Keratinocyte (primary cell): ENCODE results near the gene MGMT. TPM values are rescaled to one million over a fixed set of nuclear protein-coding genes. Genes with fewer than 3 reads are reported as not detected.

Experiments used
- DNase-seq: peaks from one replicate; pipeline ENCODE4 v3.0.0-alpha.2; 2011; ENCODE audit warnings: low read depth, missing footprints, low spot score
- FAIRE-seq: peaks from 2 replicates; lab custom pipeline; 2011; peaks lifted over from hg19 to GRCh38; lab: Jason Lieb, UNC
- H2AFZ ChIP-seq: 2 replicates; pipeline ENCODE4 v1.6.0; 2012; ENCODE audit warnings: low read length, control low read depth, inconsistent platforms; ENCODE audit not compliant: control insufficient read depth
- H3K27ac ChIP-seq: 2 replicates; pipeline ENCODE4 v1.5.1; 2011; ENCODE audit warnings: low read length; ENCODE audit not compliant: control insufficient read depth, insufficient read depth
- H3K27me3 ChIP-seq: 3 replicates; pipeline ENCODE4 v1.6.0; 2011; ENCODE audit warnings: low read length; ENCODE audit not compliant: control insufficient read depth, insufficient read depth; ENCODE audit errors: extremely low read depth
- H3K36me3 ChIP-seq, 2 experiments: 2 replicates in 1 of 2; 3 replicates in 1 of 2; pipeline ENCODE4 v1.5.1; 2011; ENCODE audit warnings: low read length in 2 of 2, mild to moderate bottlenecking in 1 of 2; ENCODE audit not compliant: control insufficient read depth in 2 of 2, insufficient read depth in 2 of 2; ENCODE audit errors: extremely low read depth in 1 of 2
- H3K4me1 ChIP-seq: 3 replicates; pipeline ENCODE4 v1.5.1; 2011; ENCODE audit warnings: low read length; ENCODE audit not compliant: control insufficient read depth, insufficient read depth; ENCODE audit errors: extremely low read depth
- H3K4me2 ChIP-seq: 3 replicates; pipeline ENCODE4 v1.6.0; 2011; ENCODE audit warnings: low read depth, low read length; ENCODE audit not compliant: control insufficient read depth, insufficient read depth; ENCODE audit errors: extremely low read depth
- H3K4me3 ChIP-seq, 3 experiments: fragments of 200-600 bp in 1 of 3; sonication (generic) in 1 of 3; 2 replicates in 2 of 3; 3 replicates in 1 of 3; pipeline ENCODE4 v1.5.1; 2011 to 2016; ENCODE audit warnings: low read length in 3 of 3, mild to moderate bottlenecking in 3 of 3, control low read depth in 2 of 3, inconsistent platforms in 1 of 3, low read depth in 1 of 3, mixed read lengths in 1 of 3, mixed run types in 1 of 3, moderate library complexity in 1 of 3; ENCODE audit not compliant: control insufficient read depth in 2 of 3, insufficient read depth in 2 of 3; ENCODE audit errors: extremely low read depth in 1 of 3
- H3K79me2 ChIP-seq: 2 replicates; pipeline ENCODE4 v1.6.0; 2012; ENCODE audit warnings: low read length; ENCODE audit not compliant: control insufficient read depth, insufficient read depth
- H3K9ac ChIP-seq: 3 replicates; pipeline ENCODE4 v1.6.0; 2011; ENCODE audit warnings: low read length; ENCODE audit not compliant: control insufficient read depth, insufficient read depth; ENCODE audit errors: extremely low read depth
- H3K9me1 ChIP-seq: 3 replicates; pipeline ENCODE4 v1.6.0; 2011; ENCODE audit warnings: low read length; ENCODE audit not compliant: control insufficient read depth, insufficient read depth; ENCODE audit errors: extremely low read depth
- H3K9me3 ChIP-seq: 2 replicates; pipeline ENCODE4 v1.5.1; 2012; ENCODE audit warnings: low read depth, low read length; ENCODE audit not compliant: control insufficient read depth
- H4K20me1 ChIP-seq: 3 replicates; pipeline ENCODE4 v1.6.0; 2011; ENCODE audit warnings: low read length; ENCODE audit not compliant: control insufficient read depth, insufficient read depth; ENCODE audit errors: extremely low read depth
- EZH2 ChIP-seq: IDR thresholded peaks from one replicate; pipeline ENCODE4 v1.6.1; 2012; ENCODE audit warnings: inconsistent platforms, mild to moderate bottlenecking, low read length, moderate library complexity
- dilution Hi-C: fragments of 300-500 bp; cut with MboI; formaldehyde crosslinking; loops from one replicate; pipeline ENCODE4 v1.7.0; 2020; ENCODE audit warnings: low sequenced_read_pairs; ENCODE audit not compliant: extremely low pct_ligation_motif_present
- polyA plus RNA-seq, 5 experiments: library from polyadenylated mRNA; depleted of rRNA in 3 of 5; stranded (reverse) in 3 of 5; stranded (forward) in 1 of 5; unstranded in 1 of 5; fragments of >200 nt; gene quantifications; 1 replicate in 1 of 5; 2 replicates in 3 of 5; 3 replicates in 1 of 5; pipeline versions ENCODE4 v1.2.1 to v1.2.3, GENCODE V29; 2011 to 2012; ENCODE audit warnings: missing spikeins in 2 of 5, low read depth in 1 of 5, low replicate concordance in 1 of 5
- TF ChIP-seq, protein P1 (sequence below), 3 experiments: IDR thresholded peaks in 1 of 3; conservative IDR thresholded peaks in 1 of 3; optimal IDR thresholded peaks in 1 of 3; 2 replicates in 2 of 3; 3 replicates in 1 of 3; pipeline versions ENCODE3 to v1.5.1; 2011; ENCODE audit warnings: low read length in 3 of 3, mild to moderate bottlenecking in 3 of 3, moderate library complexity in 2 of 3, control low read depth in 1 of 3, inconsistent platforms in 1 of 3; ENCODE audit not compliant: insufficient read depth in 2 of 3; ENCODE audit errors: extremely low read depth in 1 of 3

MGMT gene
- polyA plus RNA-seq, 1 donor (not counting 4 experiments of a cell fraction or from before 2014, with no cell fraction given), result 15.2 TPM

DNA sequence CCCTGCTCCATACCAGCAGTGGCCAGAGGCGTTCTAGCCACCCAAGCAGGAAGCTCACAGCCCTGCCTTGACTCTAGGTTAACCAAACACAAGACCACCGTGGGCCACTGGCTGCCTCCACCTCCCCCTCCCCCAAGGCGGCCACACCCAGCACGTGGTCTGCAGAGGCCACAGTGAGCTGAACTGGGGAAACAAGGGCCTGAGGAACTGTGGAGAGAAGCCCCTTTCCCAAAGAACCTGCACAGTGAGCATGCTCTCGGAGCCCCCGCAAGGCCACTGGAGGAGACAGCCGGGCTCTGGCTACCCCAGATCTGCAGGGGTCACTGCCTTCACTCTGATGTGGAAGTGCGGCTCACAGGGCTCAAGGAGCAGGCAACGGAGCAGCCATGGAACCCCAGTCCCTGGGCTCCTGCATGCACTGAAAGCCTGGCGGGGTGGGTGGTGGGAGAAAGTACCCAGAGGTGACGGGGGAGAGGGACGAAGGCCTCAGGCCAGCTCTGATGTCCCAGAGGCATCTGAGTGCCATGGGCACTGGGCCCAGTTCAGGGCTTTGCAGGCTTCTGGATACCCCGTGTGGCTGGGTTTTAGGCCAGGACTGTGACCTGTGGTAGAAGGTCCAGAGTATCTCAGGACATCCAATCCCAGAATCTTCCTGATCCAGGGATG, 307.8 kb downstream of the MGMT start:
- no peak overlapping the region for H2AFZ ChIP-seq
- H3K36me3 ChIP-seq, result no peaks in the 10 kb centered on the region
- H3K4me1 ChIP-seq, result no peaks in the 10 kb centered on the region
- FAIRE-seq (no peak), DNase-seq (no peak)
- H3K9me1 ChIP-seq, result no peaks in the 10 kb centered on the region
- H3K4me2 ChIP-seq, result no peak overlapping the region
- no peaks in the 10 kb centered on the region for H4K20me1 ChIP-seq
- no peak overlapping the region for H3K9ac ChIP-seq
- H3K27me3 ChIP-seq, result no peaks in the 10 kb centered on the region
- dilution Hi-C loops, result no loop called here
- peaks cover 5% of the 10 kb centered on the region for H3K9me3 ChIP-seq
- TF ChIP-seq EZH2, result no peak
- TF ChIP-seq, protein P1, sequence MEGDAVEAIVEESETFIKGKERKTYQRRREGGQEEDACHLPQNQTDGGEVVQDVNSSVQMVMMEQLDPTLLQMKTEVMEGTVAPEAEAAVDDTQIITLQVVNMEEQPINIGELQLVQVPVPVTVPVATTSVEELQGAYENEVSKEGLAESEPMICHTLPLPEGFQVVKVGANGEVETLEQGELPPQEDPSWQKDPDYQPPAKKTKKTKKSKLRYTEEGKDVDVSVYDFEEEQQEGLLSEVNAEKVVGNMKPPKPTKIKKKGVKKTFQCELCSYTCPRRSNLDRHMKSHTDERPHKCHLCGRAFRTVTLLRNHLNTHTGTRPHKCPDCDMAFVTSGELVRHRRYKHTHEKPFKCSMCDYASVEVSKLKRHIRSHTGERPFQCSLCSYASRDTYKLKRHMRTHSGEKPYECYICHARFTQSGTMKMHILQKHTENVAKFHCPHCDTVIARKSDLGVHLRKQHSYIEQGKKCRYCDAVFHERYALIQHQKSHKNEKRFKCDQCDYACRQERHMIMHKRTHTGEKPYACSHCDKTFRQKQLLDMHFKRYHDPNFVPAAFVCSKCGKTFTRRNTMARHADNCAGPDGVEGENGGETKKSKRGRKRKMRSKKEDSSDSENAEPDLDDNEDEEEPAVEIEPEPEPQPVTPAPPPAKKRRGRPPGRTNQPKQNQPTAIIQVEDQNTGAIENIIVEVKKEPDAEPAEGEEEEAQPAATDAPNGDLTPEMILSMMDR (optimal IDR thresholded peaks at IDR 0.05 in 1 of 3, IDR thresholded peaks at IDR 0.05 in 1 of 3, conservative IDR thresholded peaks at IDR 0.05 in 1 of 3; ENCODE audit: extremely low read depth in 1 of 3, insufficient read depth in 2 of 3, low read length in 3 of 3), result no peak
- H3K4me3 ChIP-seq, result no peak overlapping the region
- H3K79me2 ChIP-seq, result no peaks in the 10 kb centered on the region
- H3K27ac ChIP-seq, result no peak overlapping the region

DNA sequence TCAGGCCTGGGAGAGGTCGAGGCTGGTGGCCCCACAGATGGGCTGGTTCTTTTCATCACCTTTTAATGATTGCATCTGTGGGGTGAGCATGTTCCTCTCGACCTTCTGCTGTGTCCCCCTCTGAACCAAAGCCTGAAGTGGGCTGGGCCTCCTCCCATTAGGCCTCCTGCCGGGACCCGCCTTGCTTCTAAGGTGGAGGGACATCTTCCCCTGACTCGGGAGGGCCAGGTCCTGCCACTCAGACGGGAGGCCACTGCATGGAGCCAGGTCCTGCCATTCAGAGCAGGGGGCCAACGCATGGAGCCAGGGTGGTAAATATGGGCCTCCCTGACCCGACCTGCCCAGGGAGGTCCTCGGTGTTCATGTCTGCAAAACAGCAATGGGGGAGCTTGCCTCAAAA, 308.6 kb downstream of the MGMT start:
- peaks cover 5% of the 10 kb centered on the region for H3K9me3 ChIP-seq
- TF ChIP-seq EZH2, result no peak
- TF ChIP-seq, protein P1 (optimal IDR thresholded peaks at IDR 0.05 in 1 of 3, IDR thresholded peaks at IDR 0.05 in 1 of 3, conservative IDR thresholded peaks at IDR 0.05 in 1 of 3; ENCODE audit: extremely low read depth in 1 of 3, insufficient read depth in 2 of 3, low read length in 3 of 3), result no peak
- no peaks in the 10 kb centered on the region for H3K27me3 ChIP-seq
- H3K27ac ChIP-seq, result no peak overlapping the region
- H3K79me2 ChIP-seq, result no peaks in the 10 kb centered on the region
- no peaks in the 10 kb centered on the region for H3K4me1 ChIP-seq
- no peaks in the 10 kb centered on the region for H3K9me1 ChIP-seq
- no peaks in the 10 kb centered on the region for H4K20me1 ChIP-seq
- no peak overlapping the region for H3K4me3 ChIP-seq
- H3K9ac ChIP-seq, result no peak overlapping the region
- no peak overlapping the region for H3K4me2 ChIP-seq
- dilution Hi-C loops, result no loop called here
- no peak overlapping the region for H2AFZ ChIP-seq
- H3K36me3 ChIP-seq, result no peaks in the 10 kb centered on the region
- DNase-seq, result no peak
- no peak for FAIRE-seq
